Breast epithelium (tissue), 3 donors: ENCODE data around the gene PAFAH1B1.

ENCODE experiments used
- POLR2AphosphoS5 ChIP-seq, 3 donors: sonication (generic); formaldehyde crosslinking; IDR thresholded peaks; one replicate each; pipeline ENCODE4 v1.6.1; 2017; ENCODE audit warnings: antibody characterized with exemption in 3 of 3
- TF ChIP-seq, protein P1 (sequence below), 3 donors: fragments of 450-650 bp; IDR thresholded peaks; one replicate each; pipeline ENCODE4 v1.5.1; 2016 to 2017; ENCODE audit warnings: antibody characterized with exemption in 3 of 3, mild to moderate bottlenecking in 3 of 3, moderate library complexity in 3 of 3

- TF ChIP-seq, protein P1, sequence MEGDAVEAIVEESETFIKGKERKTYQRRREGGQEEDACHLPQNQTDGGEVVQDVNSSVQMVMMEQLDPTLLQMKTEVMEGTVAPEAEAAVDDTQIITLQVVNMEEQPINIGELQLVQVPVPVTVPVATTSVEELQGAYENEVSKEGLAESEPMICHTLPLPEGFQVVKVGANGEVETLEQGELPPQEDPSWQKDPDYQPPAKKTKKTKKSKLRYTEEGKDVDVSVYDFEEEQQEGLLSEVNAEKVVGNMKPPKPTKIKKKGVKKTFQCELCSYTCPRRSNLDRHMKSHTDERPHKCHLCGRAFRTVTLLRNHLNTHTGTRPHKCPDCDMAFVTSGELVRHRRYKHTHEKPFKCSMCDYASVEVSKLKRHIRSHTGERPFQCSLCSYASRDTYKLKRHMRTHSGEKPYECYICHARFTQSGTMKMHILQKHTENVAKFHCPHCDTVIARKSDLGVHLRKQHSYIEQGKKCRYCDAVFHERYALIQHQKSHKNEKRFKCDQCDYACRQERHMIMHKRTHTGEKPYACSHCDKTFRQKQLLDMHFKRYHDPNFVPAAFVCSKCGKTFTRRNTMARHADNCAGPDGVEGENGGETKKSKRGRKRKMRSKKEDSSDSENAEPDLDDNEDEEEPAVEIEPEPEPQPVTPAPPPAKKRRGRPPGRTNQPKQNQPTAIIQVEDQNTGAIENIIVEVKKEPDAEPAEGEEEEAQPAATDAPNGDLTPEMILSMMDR (IDR thresholded peaks at IDR 0.05): no peak
- TF ChIP-seq POLR2AphosphoS5 (IDR thresholded peaks at IDR 0.05): no peak
These were observed 109.7 kb downstream of the PAFAH1B1 start for GRCh38 chr17:2703181-2703580.
